SK-N-SH (cell line): ENCODE measurements around the gene C9orf72.

ENCODE experiments used
- CTCF ChIP-seq: fragments of 200-600 bp; sonication (generic); IDR thresholded peaks from 2 replicates; pipeline ENCODE4 v1.6.1; 2017; ENCODE audit warnings: antibody characterized with exemption, mild to moderate bottlenecking, moderate library complexity
- FOSL2 ChIP-seq: IDR thresholded peaks from 2 replicates; pipeline ENCODE4 v1.4.0; 2012; ENCODE audit warnings: low read depth, mild to moderate bottlenecking, moderate library complexity, borderline replicate concordance
- MAX ChIP-seq: IDR thresholded peaks from 2 replicates; pipeline ENCODE4 v1.4.0; 2012; ENCODE audit warnings: low read depth
- POLR2AphosphoS5 ChIP-seq: IDR thresholded peaks from 2 replicates; pipeline ENCODE4 v1.6.1; 2012; ENCODE audit warnings: low read depth, low read length
- USF2 ChIP-seq: fragments of 150-350 bp; IDR thresholded peaks from 2 replicates; pipeline ENCODE4 v1.6.1; 2017; ENCODE audit warnings: antibody characterized with exemption, low read length, low read depth, borderline replicate concordance

GRCh38 chr9:27505744-27506161, 67.5 kb downstream of the C9orf72 start:
- TF ChIP-seq POLR2AphosphoS5 = no peak
- TF ChIP-seq MAX = no peak
- no peak for TF ChIP-seq CTCF
- TF ChIP-seq FOSL2 = no peak
- TF ChIP-seq USF2 = no peak
